Measurements from ENCODE around the gene TMEM41A.
A peak's percentile ranks its signal among the peaks of the same experiment; 100 is the strongest.

The TMEM41A gene

DNA sequence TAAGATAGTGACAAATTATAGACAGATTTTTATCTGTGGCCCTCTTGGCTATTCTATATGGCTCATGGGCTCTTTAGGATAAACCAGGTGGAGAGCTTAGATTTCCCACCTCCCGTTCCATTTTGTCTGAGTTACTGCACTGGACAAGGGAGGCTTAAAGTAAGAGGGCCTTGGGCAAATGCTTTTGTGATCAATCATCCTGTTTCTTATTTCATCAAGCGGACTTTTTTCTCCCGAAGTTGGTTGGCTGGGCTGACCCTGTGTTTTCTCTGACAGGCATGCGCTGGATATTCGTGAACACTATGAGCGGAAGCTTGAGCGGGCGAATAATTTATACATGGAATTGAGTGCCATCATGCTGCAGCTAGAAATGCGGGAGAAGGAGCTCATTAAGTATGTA, 33.4 kb downstream of the TMEM41A start:
- Histone ChIP-seq H3K4me1 (ENCODE audit: insufficient read depth, low read length) (no peaks in the 10 kb centered on the region), H2AFZ (ENCODE audit: low read depth, low read length) (no peak overlapping the region), H3K27ac (ENCODE audit: low read length) (no peak overlapping the region), H3K9ac (ENCODE audit: low read depth, low read length) (no peak overlapping the region), H3K79me2 (ENCODE audit: insufficient read depth, low read length) (no peaks in the 10 kb centered on the region), H3K4me2 (ENCODE audit: insufficient read depth, low read length) (no peak overlapping the region), H4K20me1 (ENCODE audit: insufficient read depth, low read length) (no peaks in the 10 kb centered on the region), H3K36me3 (ENCODE audit: insufficient read depth, low read length) (no peaks in the 10 kb centered on the region), H3K4me3 (ENCODE audit: low read depth in 1 of 2, low read length in 2 of 2) (no peak overlapping the region), H3K27me3 (ENCODE audit: insufficient read depth, low read length, poor library complexity) (no peaks in the 10 kb centered on the region), H3K9me3 (ENCODE audit: insufficient read depth, low read length, severe bottlenecking) (no peaks in the 10 kb centered on the region)
- ATAC-seq (ENCODE audit: insufficient read depth, low read depth) (no peak), DNase-seq (no peak)
- TF ChIP-seq, protein P1, sequence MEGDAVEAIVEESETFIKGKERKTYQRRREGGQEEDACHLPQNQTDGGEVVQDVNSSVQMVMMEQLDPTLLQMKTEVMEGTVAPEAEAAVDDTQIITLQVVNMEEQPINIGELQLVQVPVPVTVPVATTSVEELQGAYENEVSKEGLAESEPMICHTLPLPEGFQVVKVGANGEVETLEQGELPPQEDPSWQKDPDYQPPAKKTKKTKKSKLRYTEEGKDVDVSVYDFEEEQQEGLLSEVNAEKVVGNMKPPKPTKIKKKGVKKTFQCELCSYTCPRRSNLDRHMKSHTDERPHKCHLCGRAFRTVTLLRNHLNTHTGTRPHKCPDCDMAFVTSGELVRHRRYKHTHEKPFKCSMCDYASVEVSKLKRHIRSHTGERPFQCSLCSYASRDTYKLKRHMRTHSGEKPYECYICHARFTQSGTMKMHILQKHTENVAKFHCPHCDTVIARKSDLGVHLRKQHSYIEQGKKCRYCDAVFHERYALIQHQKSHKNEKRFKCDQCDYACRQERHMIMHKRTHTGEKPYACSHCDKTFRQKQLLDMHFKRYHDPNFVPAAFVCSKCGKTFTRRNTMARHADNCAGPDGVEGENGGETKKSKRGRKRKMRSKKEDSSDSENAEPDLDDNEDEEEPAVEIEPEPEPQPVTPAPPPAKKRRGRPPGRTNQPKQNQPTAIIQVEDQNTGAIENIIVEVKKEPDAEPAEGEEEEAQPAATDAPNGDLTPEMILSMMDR (IDR thresholded peaks at IDR 0.05; ENCODE audit: borderline replicate concordance, extremely low read depth, low read length, poor library complexity, severe bottlenecking): no peak
- TF ChIP-seq EZH2 (IDR thresholded peaks at IDR 0.05; ENCODE audit: borderline replicate concordance, low read depth, low read length, severe bottlenecking): no peak

DNA sequence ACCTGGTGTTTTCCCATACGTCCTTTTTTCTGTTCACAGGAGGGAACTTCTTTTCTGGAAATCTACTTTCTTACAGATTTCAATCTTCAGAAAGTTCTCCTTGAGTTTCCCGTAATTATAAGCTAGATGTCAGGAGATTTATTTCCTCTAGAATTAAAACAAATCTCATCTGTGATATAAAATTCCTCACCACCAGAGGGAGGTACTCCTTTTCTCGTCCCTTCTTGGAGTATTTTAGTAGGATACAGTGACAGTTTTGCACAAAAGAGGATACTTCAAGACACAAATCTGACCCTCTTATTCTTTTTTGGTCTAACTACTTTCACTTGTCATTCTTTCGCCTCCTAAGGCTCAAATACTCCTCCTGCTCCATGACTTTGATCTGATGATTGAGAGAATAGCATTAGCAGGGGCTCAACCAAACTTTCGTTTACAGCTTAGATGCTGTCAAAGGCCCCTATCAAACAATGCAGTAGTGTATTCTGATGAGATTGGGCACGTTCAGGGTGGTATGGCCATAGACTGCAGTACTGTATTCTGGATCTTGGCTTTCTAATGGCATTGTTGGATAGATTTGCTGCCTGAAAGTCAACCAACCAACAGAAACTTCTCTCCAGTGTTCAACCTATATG, 38.0 kb downstream of the TMEM41A start:
- Histone ChIP-seq H2AFZ (ENCODE audit: low read depth, low read length) (no peak overlapping the region), H4K20me1 (ENCODE audit: insufficient read depth, low read length) (no peaks in the 10 kb centered on the region), H3K36me3 (ENCODE audit: insufficient read depth, low read length) (no peaks in the 10 kb centered on the region), H3K4me3 (ENCODE audit: low read depth in 1 of 2, low read length in 2 of 2) (no peak overlapping the region), H3K4me1 (ENCODE audit: insufficient read depth, low read length) (no peaks in the 10 kb centered on the region), H3K27me3 (ENCODE audit: insufficient read depth, low read length, poor library complexity) (no peaks in the 10 kb centered on the region), H3K9ac (ENCODE audit: low read depth, low read length) (no peak overlapping the region), H3K4me2 (ENCODE audit: insufficient read depth, low read length) (no peak overlapping the region), H3K9me3 (ENCODE audit: insufficient read depth, low read length, severe bottlenecking) (no peaks in the 10 kb centered on the region), H3K27ac (ENCODE audit: low read length) (no peak overlapping the region), H3K79me2 (ENCODE audit: insufficient read depth, low read length) (no peaks in the 10 kb centered on the region)
- DNase-seq (no peak), ATAC-seq (ENCODE audit: insufficient read depth, low read depth) (no peak)
- no peak for TF ChIP-seq EZH2 (IDR thresholded peaks at IDR 0.05; ENCODE audit: borderline replicate concordance, low read depth, low read length, severe bottlenecking)
- TF ChIP-seq, protein P1 (IDR thresholded peaks at IDR 0.05; ENCODE audit: borderline replicate concordance, extremely low read depth, low read length, poor library complexity, severe bottlenecking): peak; percentile 33

DNA sequence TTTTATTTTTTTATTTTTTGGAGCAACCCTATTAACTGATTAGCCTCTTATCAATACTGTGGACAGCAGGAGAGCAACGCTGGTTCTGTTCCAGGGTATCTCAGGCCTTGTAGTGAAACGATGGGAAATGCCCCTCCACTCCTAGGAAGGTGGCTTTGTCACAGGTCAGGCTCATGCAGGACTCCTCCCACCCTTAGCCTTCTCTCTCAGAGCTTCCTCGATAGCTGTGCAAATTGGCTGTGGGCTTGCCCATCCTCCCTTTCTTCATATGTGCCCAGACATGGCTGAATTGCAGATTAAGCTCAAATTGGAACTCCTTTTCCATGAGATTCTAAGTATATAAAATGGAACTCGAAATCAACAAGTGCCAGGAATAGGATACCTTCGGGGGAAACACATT, 38.5 kb downstream of the TMEM41A start:
- H3K4me3 ChIP-seq (ENCODE audit: low read depth in 1 of 2, low read length in 2 of 2): no peak overlapping the region
- no peaks in the 10 kb centered on the region for H3K4me1 ChIP-seq (ENCODE audit: insufficient read depth, low read length)
- ATAC-seq (ENCODE audit: insufficient read depth, low read depth) (no peak), DNase-seq (no peak)
- no peaks in the 10 kb centered on the region for H3K36me3 ChIP-seq (ENCODE audit: insufficient read depth, low read length)
- no peaks in the 10 kb centered on the region for H4K20me1 ChIP-seq (ENCODE audit: insufficient read depth, low read length)
- no peaks in the 10 kb centered on the region for H3K9me3 ChIP-seq (ENCODE audit: insufficient read depth, low read length, severe bottlenecking)
- H3K4me2 ChIP-seq (ENCODE audit: insufficient read depth, low read length): no peak overlapping the region
- no peaks in the 10 kb centered on the region for H3K27me3 ChIP-seq (ENCODE audit: insufficient read depth, low read length, poor library complexity)
- no peak overlapping the region for H3K27ac ChIP-seq (ENCODE audit: low read length)
- H3K9ac ChIP-seq (ENCODE audit: low read depth, low read length): no peak overlapping the region
- TF ChIP-seq, protein P1 (IDR thresholded peaks at IDR 0.05; ENCODE audit: borderline replicate concordance, extremely low read depth, low read length, poor library complexity, severe bottlenecking): no peak
- TF ChIP-seq EZH2 (IDR thresholded peaks at IDR 0.05; ENCODE audit: borderline replicate concordance, low read depth, low read length, severe bottlenecking): no peak
- no peaks in the 10 kb centered on the region for H3K79me2 ChIP-seq (ENCODE audit: insufficient read depth, low read length)
- H2AFZ ChIP-seq (ENCODE audit: low read depth, low read length): no peak overlapping the region
